ENCODE data around the gene SNRNP27.

Gene SNRNP27

DNA sequence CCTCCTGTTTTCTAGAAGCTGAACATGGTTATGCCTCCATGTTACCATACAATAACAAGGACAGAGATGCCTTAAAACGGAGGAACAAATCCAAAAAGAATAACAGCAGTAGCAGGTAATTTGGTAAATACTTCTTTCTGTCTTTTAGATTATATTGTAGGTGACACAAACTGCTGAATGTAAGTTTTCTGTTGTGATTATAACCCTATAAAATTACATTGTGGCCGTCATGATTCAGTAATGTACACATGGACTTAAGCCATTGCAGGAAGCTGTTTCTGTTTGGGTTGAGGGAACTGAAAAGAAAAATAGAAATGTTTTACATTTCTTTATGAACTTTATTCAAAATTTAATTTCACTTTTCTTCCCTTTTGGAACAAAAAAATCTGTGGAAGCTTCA lies 22.4 kb downstream of the SNRNP27 start:
- no peak for DNase-seq

DNA sequence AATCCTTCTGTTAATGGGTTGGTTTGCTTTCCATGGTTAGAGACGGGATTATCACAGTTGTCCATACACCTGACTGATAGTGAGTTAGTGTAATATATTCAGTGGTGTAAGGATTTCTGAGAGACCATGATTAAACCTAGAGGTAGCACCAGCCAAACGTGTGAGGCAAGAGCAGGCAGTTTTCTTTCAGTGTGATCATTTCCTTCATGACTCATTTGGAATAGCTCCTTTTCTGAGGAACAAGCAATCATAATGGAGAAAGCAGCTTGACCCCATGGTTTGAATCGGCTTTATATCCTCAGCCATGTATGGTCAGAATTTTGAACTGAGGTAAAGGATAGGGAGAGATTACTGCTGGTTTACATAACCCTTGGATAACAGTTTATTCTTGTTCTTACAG lies 24.1 kb downstream of the SNRNP27 start:
- peak; percentile 30 to 75 for DNase-seq

DNA sequence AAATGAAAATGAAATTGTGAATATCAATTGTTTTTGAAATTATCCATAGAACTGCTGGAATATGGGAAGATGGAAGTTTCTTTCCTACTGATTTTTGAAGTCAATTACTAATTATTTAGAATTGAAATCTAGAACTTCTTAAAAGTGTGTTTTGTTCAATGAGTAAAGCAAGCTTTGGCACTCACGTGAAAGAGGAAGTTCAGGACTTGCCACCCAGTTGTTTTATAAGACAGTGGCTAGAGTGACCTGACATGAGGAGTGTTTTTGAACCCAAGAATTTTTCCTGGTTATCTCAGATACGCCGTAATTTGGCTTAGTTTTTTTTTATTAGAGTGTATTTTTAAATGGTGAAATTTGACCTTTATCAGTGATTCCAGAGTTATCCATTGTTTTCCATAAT lies 24.6 kb downstream of the SNRNP27 start:
- no peak for DNase-seq

DNA sequence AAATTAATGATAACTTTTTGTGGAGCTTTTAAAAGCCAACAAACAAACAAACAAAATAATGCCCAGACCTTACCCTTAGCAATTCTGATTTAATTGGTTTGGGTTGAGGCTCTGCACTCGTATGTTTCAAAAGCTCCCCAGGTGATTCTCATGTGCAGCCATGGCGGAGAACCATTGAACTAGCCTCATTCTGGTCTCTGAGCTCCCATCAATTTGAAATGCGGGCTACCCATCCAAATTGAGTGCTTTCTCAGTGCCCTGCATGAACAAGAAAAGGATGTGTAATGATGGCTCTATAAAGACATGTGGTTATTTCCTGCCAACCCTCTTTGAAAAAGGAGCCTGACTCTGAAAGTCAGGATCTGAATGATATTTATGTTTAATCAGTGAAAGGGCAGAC lies 29.4 kb downstream of the SNRNP27 start:
- no peak for DNase-seq

DNA sequence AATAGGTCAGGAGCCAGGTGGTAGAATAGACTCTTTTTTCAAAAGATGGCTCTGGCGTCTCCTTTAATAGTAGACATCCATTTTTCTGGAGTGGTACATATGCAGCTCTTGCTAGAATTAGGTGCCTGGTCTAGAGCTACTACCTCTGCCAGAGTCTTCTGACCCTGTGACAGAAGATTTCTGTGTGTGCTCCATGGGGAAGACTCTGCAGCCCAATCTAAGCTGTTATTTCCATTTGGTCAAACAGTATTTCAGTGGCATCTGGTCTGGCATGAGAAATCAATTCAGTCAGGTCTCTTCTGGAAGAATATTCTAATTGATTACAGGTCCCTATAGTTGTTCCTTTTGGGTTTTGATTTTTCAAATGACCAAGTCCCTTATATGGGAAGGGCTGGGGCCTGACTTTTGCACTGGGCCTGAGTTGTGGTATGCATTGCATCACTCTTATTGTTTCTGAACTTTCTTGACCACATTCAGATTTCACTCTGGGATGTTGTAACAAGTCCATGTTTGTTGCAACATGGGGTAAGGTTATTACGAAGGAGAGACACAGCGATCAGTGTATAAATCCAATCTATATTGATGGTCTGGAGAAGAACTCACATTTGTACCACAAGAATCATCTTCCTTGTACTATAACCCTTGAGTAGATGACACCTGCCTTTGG lies 33.2 kb downstream of the SNRNP27 start:
- DNase-seq, result no peak

DNA sequence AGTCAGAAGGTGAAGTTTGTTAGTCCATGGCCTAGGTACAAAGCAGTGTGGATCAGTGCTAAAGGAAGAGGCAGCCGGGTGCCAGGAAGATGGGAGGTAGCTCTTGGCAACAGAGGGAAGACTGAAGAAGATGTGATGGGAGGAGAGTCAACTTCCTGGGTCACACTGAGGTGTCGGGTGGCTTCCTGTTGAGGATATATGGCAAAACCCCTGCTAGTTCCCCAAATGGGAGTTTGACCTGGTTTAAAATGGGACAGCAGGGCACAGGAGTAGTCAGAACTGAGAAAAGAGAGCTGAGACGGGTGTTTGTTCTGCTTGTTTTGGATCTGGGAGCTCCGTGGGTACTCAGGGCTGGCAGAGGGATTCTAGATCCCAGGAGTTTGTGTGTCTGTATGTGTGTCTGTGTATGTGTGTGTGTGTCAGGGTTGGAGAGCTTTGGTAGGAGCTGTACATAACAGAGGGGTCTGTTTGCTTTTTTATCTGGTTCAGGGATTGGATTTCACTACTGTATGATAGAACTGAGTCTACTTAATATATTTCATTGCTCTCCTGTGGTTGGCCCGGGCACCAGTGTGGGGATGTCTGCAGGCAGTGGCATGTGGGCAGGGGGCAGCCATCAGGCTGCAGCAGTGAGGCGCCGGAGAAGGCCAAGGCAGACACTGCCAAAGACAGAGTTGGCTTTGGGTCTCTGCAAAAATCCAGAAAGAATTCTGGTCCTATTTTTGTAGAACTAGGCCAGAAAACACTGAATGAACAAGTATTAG lies 38.3 kb downstream of the SNRNP27 start:
- DNase-seq, result no peak

DNA sequence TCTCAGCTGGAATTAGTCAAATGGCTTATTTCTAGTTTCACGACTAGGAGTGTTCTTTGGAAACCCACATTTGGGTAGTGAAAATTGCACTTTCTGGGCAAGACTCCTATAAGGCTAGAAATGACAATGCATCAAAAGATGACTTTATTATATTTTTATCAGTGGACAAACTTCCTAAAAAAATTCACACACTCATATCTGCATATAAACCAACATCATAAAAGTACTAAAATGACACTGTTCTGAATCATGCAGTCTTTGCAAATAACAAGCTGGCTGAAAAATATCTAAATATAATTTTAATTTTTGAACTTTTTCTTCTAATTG lies 38.8 kb downstream of the SNRNP27 start:
- no peak for DNase-seq

DNA sequence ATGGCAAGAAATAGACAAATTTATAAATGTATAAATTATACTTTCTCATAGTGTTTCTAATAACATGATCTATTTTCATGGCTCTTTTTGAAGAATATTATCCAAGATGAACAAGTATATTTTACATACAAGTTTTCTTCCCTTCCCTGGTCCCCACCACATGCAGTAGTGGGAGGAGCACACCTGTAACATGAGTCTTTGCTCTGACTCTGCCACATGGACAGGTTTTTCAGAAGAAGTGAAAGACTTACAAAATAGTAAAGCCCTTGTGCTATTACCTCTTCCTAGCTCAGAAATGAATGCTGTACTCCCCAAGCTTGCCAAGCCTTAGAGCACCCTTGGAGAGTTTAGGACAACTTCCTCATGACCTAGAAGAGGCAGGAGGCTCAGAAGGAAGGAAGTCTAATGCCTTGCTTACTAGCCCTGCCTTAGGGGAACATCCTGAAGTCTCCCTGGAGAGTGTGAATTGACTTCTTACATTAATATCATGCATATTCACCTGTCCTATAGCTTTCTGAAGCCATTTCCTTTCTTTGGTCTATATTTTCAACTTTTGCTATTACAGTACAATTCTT lies 39.6 kb downstream of the SNRNP27 start:
- DNase-seq, result no peak

DNA sequence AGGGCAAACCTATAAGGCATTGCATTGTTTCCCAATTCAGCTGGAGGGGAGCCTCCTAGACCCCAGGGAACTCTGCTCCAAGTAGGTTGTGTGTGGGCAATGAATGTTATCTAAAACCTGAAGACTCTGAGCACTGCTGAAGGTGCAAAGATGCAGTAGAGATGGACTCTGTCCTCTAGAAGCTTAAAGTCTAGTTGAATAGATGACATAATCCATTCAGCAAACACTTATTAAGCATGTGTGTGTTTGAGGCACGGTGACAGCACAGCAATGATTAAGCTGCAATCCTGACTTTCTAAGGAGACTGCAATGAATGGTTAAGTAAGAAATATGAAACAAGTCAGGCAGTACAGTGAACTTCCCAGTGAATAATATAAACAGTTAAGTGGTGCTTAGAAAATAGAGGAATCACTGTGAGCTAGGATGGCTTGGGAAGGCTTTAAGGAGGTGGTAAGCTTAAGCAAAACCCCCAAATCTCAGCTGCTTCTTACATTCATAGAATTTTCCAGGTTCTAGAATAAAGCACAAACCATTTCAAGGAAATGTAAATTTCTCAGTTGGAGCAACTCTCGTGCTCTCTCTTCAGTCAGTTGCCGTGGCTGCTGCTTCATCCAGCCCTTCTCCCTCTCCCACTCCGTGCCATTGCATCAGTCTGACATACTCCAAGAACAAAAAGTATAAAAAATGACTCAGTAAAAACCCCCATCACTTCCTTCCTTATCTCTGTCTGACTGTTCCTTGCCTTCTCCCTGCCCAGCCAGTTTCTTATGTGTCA lies 40.3 kb downstream of the SNRNP27 start:
- peak in 1 of 2 experiments; percentile 10 for DNase-seq

DNA sequence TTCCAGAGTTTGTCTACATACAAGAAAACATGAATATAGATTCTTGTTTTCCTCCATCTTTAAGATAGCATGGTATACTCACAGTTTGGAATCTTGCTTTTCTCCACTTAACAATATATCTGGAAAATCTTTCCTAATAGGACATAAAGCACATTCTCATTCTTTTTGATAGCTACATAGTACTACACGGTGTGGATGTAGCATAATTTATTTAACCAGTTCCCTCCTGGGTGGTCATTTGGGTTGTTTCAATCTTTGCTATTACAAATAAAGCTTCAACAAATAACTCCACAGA lies 40.8 kb downstream of the SNRNP27 start:
- no peak for DNase-seq

DNA sequence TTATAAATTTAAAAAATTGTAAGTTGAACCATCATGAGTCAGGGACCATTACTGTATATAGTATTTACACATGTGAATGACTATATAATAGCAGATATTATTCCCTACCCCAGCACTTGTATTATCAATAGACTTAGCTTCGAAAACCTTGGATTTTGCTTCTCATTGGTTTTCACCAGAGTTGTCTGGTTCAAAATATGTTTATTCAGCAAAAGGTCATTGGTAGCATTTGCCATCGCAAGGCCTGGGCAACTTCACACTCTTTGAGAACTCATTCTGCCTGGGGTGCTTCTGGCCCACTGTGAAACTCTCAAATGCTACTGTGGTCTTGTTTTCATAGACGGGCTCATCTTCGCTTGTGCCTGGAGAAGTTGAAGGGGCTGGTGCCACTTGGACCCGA lies 41.3 kb downstream of the SNRNP27 start:
- no peak for DNase-seq

DNA sequence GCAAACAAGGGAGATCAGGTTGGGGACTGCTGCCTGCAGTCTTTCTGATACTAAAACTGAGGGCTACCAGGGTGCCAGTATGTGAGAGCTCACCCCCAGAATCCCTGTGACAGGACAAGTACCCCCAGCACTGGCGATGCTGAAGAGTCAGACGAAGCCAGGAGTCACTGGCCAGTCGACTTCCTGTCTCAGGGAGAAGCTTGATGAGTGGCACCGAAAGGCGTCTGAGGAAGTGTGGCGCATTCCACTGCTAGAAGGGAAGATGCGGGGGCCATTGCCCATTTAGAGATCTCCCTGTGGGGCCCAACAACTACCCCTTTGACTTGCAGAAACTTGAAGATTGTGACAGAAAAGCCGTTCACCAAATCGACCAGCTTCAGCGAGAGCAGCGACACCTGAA lies 43.1 kb downstream of the SNRNP27 start:
- no peak for DNase-seq

DNA sequence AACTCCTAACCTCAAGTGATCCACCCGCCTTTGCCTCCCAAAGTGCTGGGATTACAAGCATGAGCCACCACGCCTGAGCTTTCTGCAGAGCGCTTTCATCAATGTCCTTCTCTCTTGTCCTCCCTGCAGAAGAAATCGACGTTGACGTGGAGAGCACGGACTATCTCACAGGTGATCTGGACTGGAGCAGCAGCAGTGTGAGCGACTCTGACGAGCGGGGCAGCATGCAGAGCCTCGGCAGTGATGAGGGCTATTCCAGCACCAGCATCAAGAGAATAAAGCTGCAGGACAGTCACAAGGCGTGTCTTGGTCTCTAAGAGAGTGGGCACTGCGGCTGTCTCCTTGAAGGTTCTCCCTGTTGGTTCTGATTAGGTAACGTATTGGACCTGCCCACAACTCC lies 44.2 kb downstream of the SNRNP27 start:
- no peak for DNase-seq

DNA sequence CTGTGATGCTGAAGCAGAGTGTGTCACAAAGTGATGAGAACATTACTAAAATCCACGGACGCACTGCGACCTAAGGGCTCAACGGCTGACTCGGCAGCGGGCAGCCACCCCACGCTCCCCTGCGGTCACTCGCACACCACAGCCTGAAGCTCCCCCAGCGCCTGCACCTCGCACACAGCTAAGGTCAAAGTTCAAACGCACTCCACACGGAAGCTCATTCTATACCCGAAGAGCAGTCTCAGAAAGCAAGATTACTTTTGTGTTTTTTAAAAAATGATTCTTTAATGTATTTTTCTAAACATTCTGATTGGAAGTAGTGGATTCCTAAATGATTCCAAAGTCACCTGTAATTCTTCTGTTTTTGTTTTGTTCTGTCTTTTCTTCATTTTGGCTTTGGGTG lies 46.0 kb downstream of the SNRNP27 start:
- no peak for DNase-seq

DNA sequence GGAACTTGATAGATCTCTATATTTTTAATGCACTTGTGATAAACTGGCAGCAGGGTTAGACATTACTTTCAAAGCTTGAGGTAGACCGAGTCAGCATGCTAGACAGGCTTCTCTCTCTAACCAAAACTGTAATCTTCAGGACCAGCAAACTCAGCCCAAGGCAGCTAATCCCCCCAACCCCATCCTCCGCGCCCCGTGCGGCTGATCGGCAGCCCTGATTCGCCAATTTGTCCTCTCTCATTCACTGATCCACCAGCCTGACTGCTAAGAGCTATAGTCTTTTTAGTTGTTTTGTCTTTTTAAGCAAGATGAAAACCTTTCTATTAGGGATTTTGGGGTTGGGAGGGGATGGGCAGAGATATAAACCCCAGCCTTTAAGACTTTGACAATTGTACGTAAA lies 46.9 kb downstream of the SNRNP27 start:
- DNase-seq, result no peak

DNA sequence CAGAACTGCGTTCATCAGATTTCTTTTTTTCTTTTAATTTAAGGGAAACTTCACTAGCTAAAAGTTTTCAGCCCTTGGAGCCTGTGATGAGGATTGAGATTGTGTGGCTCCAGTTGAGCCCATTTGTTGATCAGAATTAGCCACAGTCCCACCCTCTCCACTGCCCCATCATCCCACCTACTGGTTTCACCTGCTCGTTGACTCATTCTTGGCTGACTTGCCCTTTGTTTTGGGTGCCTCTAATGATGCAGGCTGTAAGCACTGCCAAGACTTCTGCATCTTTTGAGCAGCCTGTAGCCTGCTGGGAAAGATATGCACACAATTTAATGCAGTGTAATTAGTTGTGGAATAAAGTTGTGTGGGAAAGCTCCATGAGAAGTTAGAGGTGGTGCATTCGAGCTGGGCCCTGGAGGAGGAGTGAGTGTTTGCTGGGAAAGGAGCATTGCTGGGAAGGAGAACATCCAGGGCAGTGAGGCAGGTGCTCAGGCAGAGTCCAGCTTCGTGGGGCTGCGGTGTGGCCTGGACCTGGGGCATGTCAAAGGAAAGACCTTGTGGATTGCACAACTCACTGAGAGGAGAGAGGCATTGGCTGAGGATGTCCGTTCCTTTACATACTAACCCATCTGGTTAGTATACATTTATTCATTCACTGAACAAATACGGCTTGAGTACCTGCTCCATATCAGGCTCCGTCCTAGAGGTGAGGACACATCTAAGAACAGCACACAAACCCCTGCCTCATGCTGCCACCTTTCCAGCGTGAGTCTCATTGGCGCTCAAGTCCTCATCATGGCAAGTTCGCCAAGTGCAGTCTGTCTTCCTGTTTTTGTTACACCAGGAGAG lies 49.5 kb downstream of the SNRNP27 start:
- no peak for DNase-seq

DNA sequence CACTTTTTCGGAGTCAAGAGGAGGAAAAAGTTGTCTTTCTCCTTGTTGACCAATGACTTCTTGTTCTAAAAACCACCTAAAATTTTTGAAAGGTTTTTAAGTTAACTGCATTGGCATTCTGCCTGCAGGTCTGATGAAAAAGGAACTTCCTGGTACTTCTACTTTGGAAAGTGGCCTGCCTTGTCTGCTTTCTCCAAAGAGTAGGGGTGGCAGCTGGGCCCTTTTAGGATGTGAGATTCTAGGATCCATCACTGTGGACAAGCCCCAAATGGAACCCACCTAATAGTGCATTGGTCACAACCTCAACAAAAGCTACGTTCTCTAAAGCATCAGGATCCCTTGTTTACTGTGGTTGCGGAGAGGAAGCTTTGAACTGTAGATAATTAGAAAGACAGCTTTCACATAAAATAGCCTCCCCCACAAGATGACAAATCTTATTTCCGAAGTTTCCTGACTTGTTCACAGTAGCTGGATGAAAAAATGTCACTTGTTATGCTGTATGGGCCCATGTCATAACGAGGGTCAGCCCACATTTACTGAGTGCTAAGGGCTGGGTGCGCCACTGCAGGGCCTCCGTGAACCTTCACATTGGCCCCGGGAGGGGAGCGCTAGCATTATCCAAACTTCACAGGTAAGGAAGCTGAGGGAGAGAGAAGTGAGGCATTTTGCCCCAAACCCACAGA lies 50.2 kb downstream of the SNRNP27 start:
- DNase-seq, result no peak

DNA sequence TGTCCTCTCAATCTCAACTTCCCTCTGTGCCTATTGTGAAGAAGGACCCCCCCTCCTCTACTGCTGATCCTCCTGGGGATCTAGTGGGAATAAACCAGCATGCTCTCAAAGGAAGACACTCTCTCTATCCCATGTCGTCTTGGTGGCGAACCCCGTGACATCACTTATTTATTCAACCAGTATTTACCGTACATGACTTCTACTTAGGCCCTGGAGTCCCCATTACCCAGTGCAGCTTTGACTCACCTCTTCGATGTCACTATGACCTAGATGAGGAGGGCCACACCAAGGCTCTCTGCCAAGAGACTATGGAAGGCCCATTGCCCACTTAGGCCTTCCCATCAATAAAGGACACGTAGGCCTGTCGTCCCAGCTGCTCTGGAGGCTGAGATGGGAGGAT lies 51.0 kb downstream of the SNRNP27 start:
- no peak for DNase-seq

DNA sequence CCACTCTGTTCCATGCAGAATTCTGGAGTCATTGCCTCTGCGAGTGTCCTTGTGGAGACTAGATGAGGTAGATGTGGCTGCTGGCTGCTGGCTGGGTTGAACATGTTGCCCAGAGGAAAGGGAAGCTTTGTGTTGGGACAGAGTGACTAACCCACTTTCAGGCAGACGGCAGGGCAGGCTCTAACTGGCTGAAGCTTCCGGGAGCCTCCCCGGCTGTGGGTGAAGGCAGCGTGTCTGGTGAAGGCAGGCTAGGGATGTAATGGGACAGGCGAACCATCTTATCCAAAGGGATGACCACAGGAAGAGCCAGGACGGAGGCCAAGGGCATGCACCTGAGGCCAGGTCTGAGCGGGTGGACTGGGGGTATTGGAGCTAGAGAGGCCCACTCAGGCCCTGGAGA lies 51.7 kb downstream of the SNRNP27 start:
- no peak for DNase-seq

DNA sequence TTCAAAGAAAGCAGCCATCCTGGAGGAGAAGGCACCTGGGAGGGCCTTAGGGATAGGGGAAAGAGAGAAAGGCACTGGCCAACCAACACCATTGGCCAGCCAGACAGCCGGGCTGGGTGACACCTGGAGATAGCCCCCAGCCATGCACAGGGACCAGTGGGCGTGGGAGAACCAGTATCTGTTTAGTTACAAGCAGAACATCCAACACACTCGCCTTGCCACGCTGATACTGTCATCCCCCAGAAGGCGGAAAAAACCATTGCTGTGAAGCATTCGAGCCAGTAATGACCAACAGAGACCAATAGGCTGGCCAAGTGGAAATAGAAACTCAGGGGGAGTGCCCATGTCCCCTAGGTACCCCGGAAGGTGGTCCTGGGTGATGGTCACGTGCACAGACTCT lies 52.2 kb downstream of the SNRNP27 start:
- no peak for DNase-seq

DNA sequence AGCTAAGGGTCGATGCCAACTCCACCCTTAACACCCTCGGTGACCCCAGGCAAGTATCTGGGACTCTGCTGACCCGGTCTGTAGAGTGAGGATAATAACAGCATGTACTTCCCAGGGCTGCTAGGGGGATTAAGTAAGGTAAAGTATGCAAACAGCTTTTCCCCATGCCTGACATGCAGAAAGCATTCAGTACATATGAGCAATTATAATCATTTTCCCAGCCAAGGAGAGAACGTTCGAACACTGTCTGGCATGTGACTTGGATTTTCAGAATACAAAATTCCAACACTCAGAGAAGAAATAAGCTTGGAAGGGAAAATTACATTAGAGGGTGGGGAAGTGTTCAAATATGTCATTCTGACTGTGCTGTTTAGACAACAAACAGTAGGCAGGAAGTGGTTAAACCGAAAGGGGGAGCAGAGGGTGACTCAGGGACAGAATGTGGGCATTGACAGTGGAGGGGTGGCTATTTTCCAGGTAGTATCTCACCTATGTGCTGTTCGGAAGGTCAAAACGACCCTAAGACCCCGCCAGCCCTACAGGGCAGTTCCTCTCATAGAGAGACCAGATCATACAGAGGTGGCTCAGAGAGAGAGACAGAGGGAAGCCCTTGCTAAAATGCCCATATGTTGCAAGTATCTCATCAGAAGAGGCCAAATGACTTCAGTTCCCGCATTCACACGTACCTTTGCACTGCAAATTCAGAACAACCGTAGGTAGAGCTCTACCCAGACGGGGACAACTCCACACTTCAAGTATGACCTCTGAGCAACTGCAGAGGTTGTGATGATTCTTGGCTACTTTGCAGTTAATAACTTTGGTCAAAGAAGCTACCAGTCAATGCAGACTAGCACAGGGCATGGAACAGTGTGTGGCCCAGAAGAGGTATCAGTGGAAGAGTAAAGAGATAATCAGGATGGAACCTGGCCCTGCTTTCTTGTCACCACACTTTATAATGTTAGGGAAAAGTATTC lies 52.9 kb downstream of the SNRNP27 start:
- DNase-seq, result peak; percentile 25 to 72

Data from SW 1271 (cell line).